GM12874 (cell line): ENCODE measurements around the gene SKOR1.

Experiments
- TF ChIP-seq, protein P1 (sequence below): IDR thresholded peaks from 2 replicates; pipeline ENCODE4 v1.5.1; 2011; ENCODE audit warnings: low read depth, mild to moderate bottlenecking, control low read depth, low read length, moderate library complexity; ENCODE audit not compliant: insufficient read depth

Gene SKOR1, protein sequence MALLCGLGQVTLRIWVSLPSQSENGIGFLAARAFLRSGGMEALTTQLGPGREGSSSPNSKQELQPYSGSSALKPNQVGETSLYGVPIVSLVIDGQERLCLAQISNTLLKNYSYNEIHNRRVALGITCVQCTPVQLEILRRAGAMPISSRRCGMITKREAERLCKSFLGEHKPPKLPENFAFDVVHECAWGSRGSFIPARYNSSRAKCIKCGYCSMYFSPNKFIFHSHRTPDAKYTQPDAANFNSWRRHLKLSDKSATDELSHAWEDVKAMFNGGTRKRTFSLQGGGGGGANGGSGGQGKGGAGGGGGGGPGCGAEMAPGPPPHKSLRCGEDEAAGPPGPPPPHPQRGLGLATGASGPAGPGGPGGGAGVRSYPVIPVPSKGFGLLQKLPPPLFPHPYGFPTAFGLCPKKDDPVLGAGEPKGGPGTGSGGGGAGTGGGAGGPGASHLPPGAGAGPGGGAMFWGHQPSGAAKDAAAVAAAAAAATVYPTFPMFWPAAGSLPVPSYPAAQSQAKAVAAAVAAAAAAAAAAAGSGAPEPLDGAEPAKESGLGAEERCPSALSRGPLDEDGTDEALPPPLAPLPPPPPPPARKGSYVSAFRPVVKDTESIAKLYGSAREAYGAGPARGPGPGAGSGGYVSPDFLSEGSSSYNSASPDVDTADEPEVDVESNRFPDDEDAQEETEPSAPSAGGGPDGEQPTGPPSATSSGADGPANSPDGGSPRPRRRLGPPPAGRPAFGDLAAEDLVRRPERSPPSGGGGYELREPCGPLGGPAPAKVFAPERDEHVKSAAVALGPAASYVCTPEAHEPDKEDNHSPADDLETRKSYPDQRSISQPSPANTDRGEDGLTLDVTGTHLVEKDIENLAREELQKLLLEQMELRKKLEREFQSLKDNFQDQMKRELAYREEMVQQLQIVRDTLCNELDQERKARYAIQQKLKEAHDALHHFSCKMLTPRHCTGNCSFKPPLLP

DNA sequence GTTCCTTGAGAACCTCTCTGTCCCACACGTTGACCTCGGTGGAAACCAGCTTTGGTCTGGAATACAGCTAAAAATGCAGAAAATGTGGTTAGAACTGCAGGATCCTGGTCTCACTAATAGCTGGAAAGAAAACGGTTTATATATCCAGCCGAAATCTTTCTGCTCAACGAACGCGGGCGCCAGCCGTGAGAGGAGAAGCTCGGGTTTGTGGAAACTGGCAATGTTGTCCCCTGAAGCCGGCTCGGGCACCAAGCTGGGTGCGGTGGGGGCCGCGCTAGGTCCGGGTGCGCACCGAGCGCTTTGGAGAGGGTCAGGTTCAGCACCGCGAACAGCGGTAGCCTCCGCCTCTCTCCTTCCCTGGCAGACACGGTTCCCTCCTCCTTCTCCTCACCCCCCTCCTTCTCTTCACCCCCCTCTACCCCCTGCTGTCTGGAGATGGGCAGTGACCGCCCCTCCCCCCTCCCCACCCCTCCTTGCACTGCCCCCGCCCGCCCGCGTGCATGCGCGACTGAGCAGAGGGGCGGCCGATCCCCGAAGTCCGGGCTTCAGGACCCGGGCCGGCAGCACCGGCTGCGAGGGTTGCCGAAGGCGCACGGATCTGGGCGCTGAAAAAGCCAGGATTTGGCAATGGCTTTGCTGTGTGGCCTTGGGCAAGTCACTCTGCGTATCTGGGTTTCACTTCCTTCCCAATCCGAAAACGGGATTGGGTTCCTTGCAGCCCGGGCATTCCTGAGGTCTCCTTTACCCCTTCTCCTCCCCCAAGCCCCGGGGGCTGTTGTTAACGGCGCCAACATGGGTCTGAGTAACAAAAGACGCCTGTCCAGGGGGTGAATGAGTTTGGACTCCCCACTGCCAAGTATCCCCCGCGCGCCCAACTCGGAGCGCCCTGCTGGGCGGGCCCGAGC, at the start of gene SKOR1:
Gene SKOR1 (plus strand): TSS at position 534 of the 905 bp plus-strand sequence. CDS start 94 bp downstream, at position 628.
- TF ChIP-seq, protein P1, sequence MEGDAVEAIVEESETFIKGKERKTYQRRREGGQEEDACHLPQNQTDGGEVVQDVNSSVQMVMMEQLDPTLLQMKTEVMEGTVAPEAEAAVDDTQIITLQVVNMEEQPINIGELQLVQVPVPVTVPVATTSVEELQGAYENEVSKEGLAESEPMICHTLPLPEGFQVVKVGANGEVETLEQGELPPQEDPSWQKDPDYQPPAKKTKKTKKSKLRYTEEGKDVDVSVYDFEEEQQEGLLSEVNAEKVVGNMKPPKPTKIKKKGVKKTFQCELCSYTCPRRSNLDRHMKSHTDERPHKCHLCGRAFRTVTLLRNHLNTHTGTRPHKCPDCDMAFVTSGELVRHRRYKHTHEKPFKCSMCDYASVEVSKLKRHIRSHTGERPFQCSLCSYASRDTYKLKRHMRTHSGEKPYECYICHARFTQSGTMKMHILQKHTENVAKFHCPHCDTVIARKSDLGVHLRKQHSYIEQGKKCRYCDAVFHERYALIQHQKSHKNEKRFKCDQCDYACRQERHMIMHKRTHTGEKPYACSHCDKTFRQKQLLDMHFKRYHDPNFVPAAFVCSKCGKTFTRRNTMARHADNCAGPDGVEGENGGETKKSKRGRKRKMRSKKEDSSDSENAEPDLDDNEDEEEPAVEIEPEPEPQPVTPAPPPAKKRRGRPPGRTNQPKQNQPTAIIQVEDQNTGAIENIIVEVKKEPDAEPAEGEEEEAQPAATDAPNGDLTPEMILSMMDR: no peak

DNA sequence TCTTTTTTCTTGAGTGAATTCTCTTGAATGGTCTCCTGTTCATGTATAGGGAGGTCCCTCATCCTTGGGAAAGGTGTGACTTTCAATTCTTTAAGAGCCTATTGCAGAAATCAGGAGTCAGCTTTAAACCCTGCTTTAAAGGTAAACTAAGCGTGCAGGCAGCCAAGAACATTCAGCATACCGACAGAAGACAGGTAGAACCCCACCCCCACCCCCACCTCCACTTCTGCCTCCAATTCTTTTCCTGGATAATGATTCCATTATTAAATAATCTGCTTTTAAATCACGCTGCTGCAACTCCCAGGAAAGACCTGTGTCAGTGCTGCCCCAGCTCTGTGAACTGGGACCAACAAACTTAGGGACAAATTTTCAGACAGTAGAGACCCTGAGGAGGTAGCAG, 49.3 kb upstream of the SKOR1 start:
- TF ChIP-seq, protein P1: no peak

DNA sequence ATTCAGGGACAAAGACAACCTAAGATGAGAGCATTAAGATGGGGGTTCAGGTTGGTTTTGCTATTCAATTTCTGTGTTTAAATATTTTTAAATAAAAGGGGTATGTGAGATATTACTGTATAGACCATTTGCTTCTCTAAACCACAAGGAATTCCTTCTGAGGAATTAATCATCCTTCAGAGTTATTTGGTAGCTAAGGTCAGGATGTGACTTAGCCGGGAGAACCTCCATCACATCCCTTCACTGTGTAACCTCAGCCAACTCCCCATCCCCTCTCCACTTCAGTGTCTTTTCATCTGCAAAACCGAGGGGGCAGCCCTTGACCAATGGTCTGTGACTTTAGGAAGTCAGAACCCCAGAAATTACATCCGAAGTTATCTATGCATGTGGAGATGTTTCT, 48.7 kb upstream of the SKOR1 start:
- TF ChIP-seq, protein P1: no peak

DNA sequence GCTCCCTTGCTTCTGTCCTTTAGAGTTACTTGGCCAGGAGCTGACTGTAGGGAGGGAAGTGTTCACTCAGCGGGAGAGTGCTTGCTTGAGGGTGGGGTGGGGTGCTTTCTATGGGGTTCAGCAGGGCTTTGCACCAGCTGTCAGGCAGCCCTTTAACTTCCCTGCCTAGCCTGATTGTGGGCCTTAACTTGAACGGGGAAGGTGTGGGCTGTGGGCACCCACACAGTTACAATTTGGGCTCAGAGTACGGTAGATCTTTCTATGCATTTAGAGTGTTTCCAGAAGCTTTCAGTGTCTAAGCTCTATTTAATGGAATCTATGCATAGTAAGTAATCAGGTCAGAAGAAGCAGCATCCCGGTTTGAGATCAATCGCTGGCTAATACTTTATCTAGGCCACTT, 48.2 kb upstream of the SKOR1 start:
- TF ChIP-seq, protein P1: no peak

DNA sequence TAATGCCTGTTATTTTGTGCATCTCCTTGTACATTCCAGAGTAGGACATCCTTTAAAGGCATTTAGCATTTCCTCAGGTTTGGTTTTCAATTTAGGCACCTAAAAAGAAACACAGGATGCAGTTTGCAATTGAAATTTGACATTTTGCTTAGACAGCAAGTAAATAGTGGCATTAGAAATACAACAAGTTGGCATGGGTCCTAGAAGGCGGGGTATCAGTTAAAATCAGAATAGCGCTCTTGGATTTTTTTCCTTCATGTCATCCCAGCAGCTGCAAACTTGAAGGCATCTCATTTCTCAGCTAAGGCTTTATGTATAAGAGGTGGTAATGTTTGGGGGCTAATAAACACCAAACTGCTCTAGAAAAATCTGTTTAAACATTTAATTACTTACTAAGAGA, 47.5 kb upstream of the SKOR1 start:
- TF ChIP-seq, protein P1: no peak

DNA sequence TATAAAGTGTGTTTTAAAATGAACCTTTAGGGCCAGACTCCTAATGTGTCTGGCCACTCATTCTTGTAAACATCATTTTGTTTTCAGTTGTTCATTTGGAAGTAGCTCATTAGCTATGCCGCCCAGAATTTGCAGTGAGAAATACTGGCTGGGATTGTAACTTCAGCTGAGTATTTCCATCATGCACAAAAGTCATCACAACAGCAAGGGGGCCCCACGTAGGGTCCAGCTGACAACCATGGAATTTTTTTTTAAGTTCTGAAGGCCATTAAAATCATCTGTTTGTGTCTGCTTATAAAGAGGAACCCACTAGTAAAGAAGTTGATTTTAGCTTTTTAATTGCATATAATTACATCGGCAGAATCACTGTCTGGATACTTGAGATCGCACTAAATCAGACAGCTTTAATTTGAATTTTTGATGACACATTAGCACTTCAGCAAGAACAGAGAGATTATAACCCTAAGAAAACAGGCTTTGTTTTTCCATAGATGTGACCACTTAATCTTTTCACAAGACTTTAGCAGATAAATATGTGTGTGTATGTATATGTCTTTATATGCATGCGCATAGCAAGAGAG, 46.3 kb upstream of the SKOR1 start:
- TF ChIP-seq, protein P1: no peak
